GM12874 (cell line): ENCODE data around the gene CENATAC.

Experiments
- CTCF ChIP-seq: IDR thresholded peaks from 2 replicates; pipeline ENCODE4 v1.5.1; 2011; ENCODE audit warnings: low read depth, mild to moderate bottlenecking, control low read depth, low read length, moderate library complexity; ENCODE audit not compliant: insufficient read depth

CENATAC gene

GRCh38 chr11:119026970-119027369 is 29.0 kb downstream of the CENATAC start:
- no peak for TF ChIP-seq CTCF

- TF ChIP-seq CTCF, result no peak
These were observed 29.8 kb downstream of the CENATAC start for GRCh38 chr11:119027561-119028345.

GRCh38 chr11:119028346-119029068 is 30.6 kb downstream of the CENATAC start:
- no peak for TF ChIP-seq CTCF

GRCh38 chr11:119029069-119029339 is 31.1 kb downstream of the CENATAC start:
- no peak for TF ChIP-seq CTCF

- TF ChIP-seq CTCF, result no peak
These were observed 31.5 kb downstream of the CENATAC start for GRCh38 chr11:119029340-119030028.

DNA sequence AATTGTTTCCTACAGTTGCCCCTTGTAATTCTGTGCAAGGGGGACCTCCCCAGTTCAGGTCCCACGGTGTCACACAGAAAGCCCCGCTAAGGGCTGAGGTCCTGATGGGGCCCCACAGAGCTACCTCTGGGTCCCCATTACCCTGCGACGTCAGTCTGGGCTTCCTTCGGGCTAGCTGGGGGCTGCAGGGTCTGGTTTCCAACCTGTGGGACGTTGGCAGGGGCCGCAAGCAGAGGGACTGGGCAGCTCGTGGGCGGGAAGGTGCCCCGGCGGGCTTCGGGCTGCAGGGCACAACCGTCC is 32.0 kb downstream of the CENATAC start:
- TF ChIP-seq CTCF, result no peak

DNA sequence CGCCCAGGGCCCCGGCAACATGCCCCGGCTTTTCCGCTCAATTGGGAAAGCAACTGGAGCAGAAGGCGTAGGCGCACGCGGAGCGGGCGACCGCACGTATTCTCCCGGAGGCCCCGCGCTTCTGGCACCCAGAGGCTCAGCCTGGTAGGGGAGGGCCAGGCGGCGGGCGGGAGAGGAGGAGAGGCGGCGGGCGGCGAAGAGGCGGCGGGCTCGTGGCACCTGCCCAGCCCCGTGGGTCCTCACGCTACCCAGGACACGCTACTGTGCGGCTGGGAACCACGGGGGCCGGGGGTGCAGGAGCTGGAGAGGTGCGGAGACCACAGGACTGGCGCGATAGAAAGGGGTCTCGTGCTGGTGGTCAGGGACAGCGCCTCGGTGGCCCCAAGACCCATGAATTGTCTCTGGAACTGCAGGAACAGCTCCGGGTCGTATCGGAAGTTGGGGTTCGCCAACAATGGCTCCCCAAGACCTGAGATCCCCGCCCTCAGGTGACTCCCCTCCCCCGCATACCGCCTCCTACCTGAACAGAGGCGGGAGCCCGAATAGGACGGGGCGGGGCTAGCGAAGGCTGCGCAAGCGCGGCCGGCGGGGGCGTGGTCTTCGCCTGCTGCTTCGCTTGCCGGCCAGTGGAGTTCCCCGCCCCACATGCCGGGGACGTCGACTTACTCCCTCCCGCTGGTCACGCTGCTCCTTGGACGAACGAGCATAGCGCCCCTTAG is 32.5 kb downstream of the CENATAC start, which contains the start of gene SLC37A4:
SLC37A4 (minus strand) TSS at position 549 of the 719 bp plus-strand sequence.
- peak; percentile 93 for TF ChIP-seq CTCF
